Stimulated activated CD8-positive, alpha-beta memory T cell treated with anti-CD3 and anti-CD28 coated beads, Interleukin-4, amount 100 ng/mL, for 1 hour (primary cell): ENCODE data around the gene SEMA3B.
A peak's percentile ranks its signal among the peaks of the same experiment; 100 is the strongest.
"Not testable (repeated sequence)": the region's sequence is repeated elsewhere in the genome, so short reads cannot be mapped to it uniquely, and the experiment has no call there.

ENCODE experiments used
- DNase-seq, 2 donors: peaks; one replicate each; pipeline ENCODE4 v3.0.0-alpha.2; 2020; ENCODE audit warnings: low read depth in 2 of 2, low spot score in 1 of 2

Gene SEMA3B

GRCh38 chr3:50237754-50238548 is 31.0 kb upstream of the SEMA3B start:
- peak; percentile 64 to 73 for DNase-seq

- DNase-seq, result no peak
Observed at GRCh38 chr3:50238549-50239026, 30.4 kb upstream of the SEMA3B start.

DNA sequence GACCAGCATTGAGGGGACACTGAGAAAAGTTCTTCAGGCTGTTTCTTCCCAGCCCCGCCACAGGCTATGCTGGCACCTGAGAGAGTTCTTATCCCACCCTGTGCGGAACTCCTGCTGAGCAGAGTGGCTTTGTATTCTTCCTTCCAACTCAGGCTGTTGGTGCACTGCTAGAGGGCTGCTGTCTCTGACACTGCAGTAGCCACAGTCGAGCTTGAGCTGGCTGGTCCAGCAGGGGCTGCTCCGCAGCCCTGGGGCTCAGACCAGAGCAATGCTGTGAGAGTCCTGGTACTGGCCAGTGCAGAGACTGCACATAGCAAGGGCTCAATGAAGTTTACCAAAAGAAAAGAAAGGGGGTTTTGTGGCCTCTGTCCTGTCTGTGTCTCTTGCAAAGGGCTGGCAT is 29.3 kb upstream of the SEMA3B start:
- no peak for DNase-seq

DNA sequence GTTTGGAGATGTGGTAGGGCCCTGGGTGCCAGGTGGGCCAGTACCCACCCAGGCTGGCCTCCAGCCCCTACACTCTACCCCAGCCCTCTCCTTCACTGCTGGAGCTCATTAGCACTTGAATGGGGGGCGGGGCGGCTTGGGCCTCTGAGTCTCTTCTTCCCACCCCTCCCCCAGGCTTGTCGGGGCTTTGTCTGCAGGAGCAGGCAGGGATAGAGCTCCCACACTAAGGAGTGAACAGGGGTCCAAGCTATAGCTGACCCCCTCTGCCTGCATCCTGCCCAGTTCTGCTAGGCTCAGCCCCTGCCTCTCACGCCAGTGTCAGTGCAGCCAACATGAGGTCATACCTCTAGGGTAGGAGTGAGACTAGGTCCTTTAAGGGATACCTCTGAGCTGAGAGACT is 27.8 kb upstream of the SEMA3B start:
- no peak for DNase-seq

- DNase-seq, result no peak
Observed at GRCh38 chr3:50241713-50242380, 27.1 kb upstream of the SEMA3B start.

DNA sequence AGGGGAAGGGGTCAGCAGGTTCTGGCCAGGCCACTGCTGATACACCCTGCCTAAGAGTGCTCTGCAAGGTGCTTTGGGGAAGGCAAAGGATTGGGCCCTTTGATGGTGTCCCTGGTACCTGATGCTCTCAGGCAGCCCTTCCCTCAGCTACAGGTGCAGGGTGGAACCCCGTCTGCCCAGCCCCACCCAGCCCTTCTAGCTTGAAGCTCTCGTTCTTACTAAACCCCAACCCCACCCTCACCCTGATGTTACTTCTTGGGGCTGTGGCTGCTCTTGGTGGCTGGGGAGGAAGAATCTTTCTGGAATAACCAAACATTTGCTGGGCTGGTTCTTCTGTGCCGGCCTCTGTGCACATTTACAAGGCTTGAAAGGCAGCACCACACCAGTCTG is 26.6 kb upstream of the SEMA3B start:
- no peak for DNase-seq

DNA sequence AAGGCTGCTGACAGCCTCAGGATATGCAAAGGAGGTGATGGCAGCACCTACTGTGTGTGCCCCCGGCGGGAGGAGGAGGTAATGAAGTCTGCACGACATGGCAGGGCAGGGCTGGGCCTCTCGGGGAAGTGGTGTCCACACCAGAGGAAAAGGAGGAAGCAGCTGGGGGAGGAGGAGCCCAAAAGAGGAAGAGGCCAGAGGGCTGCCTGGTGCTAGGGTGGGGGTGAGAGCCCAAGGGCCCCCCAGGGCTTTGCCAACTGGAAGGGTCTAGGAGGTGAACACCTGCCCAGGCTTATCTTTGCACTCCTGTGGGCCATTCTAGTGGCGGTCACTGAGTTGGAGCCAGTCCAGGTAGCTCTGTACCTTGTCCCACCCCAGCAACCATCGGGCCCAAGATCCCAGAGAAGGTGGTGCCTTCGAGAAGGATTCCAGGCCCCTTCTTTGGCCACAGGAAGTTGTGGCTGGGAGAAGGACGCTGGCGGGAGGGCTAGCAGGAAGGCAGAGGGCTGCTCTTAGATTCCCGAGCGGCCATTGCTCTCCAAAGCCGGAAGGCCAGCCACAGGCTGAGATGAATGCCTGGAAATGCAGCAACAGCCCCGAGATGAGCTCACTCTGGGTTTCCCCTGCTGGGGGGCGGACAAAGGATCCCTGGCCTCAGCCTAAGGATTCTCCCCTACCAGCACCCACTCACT is 25.9 kb upstream of the SEMA3B start:
- DNase-seq, result no peak

DNA sequence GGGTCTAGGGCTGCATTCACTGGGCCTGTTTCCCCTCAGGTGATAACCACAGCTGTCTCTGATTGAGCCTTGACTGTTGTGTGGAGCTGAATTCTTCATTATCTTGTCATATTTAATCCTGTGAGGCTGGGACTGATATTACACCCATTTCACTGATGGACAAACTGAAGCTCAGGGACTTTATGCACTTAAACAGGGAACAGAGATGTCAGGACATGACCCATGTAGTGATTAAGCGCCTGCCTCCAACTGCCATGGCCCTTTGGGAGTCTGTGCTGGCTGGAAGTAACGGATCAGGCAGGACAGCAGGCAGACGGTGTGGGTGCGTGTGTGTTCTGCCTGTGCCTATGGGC is 25.4 kb upstream of the SEMA3B start:
- DNase-seq, result no peak

GRCh38 chr3:50244813-50245212 is 24.1 kb upstream of the SEMA3B start:
- DNase-seq, result not testable (repeated sequence)

GRCh38 chr3:50245251-50245745 is 23.6 kb upstream of the SEMA3B start:
- no peak for DNase-seq

- DNase-seq, result peak; percentile 90 to 98
Observed at GRCh38 chr3:50245831-50246516, 23.0 kb upstream of the SEMA3B start.

- peak; percentile 56 to 63 for DNase-seq
Observed at GRCh38 chr3:50246517-50246954, 22.4 kb upstream of the SEMA3B start.

DNA sequence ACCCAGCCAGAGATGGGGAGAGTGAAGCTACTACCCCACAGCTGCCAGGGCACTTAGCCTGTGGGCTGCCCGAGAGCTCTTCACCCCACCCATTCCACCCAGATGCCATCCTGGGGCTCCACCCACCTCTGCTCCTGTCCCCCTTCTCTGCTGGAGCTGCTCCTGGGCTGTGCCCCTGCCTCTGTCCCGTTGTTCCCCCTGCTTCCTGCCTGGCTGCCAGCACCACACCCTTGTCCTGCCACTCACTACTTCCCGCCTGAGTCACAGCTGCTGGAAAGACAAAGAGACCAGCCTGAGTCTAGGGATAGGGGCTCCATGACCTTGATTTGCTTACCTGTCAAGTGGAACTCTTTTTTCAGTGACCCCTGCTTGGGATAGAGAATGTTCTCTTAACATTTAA is 20.6 kb upstream of the SEMA3B start:
- DNase-seq, result no peak

GRCh38 chr3:50249457-50249856 is 19.5 kb upstream of the SEMA3B start:
- DNase-seq, result no peak

GRCh38 chr3:50250514-50250913 is 18.4 kb upstream of the SEMA3B start:
- no peak for DNase-seq

DNA sequence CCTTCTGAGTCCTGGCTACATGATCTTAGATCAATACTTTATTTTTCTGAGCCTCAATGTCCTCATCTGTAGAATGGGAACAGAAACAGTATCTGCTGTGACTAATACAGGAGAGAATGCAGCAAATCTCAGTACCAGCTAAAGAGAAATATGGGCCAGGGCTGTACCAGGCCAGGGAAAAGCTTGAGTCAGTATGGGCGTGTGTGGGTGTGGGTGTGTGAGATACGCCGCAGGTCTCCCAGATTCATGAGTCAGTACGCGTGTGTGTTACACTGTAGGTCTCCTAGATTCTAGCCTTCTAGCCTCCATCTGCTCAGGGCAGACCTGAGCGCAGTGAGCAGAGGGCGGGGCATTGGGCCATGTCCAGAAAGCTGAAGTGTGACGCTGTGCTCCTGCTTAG is 17.7 kb upstream of the SEMA3B start:
- DNase-seq, result no peak

GRCh38 chr3:50254577-50255250 is 14.2 kb upstream of the SEMA3B start:
- no peak for DNase-seq

GRCh38 chr3:50255251-50255615 is 13.7 kb upstream of the SEMA3B start:
- DNase-seq, result no peak

GRCh38 chr3:50256978-50257890 is 11.7 kb upstream of the SEMA3B start:
- DNase-seq, result no peak
